ENCODE measurements around the gene GPX5. TPM values are rescaled to one million over a fixed set of nuclear protein-coding genes. Genes with fewer than 3 reads are reported as not detected.
"Not testable (repeated sequence)": the region's sequence is repeated elsewhere in the genome, so short reads cannot be mapped to it uniquely, and the experiment has no call there.

The GPX5 gene
- total RNA-seq, 4 donors from 2014 or later = not detected

DNA sequence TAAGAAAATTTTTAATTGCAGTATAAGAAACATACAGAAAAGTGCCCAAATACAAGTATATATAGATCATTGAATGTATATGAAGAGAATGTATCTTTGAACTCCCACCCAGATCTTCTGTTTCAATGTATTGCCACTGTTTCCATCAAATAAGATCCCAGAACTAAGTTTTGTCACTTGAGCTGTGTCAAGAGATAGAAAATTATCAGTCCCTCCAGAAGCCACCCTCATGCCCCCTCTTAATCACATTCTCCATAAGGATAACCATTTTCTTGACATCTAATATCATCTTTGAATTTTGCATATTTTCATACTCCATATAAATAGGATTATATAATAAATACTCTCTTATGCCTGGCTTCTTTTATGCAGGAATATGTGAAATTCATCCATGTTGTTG is 20.3 kb downstream of the GPX5 start:
- no peak for DNase-seq (ENCODE audit: extremely low spot score)
- intact Hi-C loops (cut with DNase I) = no loop called here

DNA sequence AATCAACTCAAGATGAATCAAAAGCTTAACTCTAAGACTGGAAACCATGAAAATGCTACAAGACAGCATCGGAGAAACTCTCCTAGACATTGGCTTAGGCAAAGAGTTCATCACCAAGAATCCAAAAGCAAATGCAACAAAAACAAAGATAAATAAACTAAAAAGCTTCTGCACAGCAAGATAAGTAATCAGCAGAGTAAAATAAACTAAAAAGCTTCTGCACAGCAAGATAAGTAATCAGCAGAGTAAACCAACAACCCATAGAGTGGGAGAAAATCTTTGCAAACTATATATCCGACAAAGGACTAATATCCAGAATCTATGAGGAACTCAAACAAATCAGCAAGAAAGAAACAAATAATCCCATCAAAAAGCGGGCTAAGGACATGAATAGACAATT is 21.3 kb downstream of the GPX5 start:
- H3K27ac ChIP-seq (replicated peaks in 1 of 4); H3K9me3 ChIP-seq; H3K4me3 ChIP-seq; H3K36me3 ChIP-seq; DNase-seq (ENCODE audit: extremely low spot score); H3K4me1 ChIP-seq; intact Hi-C loops (cut with DNase I): not testable (repeated sequence)
- WGBS = 76% methylated on average over 3 of the region's 3 CpGs
- H3K27me3 ChIP-seq = peaks cover 0 to 45% (median 0%) of the 10 kb centered on the region in 4 donors

More for the DNA sequence above, 20.3 kb downstream of the GPX5 start:
- TF ChIP-seq, protein P1, sequence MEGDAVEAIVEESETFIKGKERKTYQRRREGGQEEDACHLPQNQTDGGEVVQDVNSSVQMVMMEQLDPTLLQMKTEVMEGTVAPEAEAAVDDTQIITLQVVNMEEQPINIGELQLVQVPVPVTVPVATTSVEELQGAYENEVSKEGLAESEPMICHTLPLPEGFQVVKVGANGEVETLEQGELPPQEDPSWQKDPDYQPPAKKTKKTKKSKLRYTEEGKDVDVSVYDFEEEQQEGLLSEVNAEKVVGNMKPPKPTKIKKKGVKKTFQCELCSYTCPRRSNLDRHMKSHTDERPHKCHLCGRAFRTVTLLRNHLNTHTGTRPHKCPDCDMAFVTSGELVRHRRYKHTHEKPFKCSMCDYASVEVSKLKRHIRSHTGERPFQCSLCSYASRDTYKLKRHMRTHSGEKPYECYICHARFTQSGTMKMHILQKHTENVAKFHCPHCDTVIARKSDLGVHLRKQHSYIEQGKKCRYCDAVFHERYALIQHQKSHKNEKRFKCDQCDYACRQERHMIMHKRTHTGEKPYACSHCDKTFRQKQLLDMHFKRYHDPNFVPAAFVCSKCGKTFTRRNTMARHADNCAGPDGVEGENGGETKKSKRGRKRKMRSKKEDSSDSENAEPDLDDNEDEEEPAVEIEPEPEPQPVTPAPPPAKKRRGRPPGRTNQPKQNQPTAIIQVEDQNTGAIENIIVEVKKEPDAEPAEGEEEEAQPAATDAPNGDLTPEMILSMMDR (IDR thresholded peaks at IDR 0.05) = no peak
- TF ChIP-seq EP300 (IDR thresholded peaks at IDR 0.05) (no peak), POLR2AphosphoS5 (IDR thresholded peaks at IDR 0.05) (no peak), POLR2A (IDR thresholded peaks at IDR 0.05; ENCODE audit: low read depth) (no peak)
- peaks cover 0 to 6% (median 1%) of the 10 kb centered on the region in 4 donors for H3K4me1 ChIP-seq
- no peaks in the 10 kb centered on the region for H3K36me3 ChIP-seq
- H3K9me3 ChIP-seq = peaks cover 0 to 5% (median 2%) of the 10 kb centered on the region in 4 donors
- H3K27me3 ChIP-seq = peaks cover 0 to 54% (median 0%) of the 10 kb centered on the region in 4 donors
- H3K27ac ChIP-seq (replicated peaks in 1 of 4) = no peak overlapping the region
- H3K4me3 ChIP-seq = no peak overlapping the region

DNA sequence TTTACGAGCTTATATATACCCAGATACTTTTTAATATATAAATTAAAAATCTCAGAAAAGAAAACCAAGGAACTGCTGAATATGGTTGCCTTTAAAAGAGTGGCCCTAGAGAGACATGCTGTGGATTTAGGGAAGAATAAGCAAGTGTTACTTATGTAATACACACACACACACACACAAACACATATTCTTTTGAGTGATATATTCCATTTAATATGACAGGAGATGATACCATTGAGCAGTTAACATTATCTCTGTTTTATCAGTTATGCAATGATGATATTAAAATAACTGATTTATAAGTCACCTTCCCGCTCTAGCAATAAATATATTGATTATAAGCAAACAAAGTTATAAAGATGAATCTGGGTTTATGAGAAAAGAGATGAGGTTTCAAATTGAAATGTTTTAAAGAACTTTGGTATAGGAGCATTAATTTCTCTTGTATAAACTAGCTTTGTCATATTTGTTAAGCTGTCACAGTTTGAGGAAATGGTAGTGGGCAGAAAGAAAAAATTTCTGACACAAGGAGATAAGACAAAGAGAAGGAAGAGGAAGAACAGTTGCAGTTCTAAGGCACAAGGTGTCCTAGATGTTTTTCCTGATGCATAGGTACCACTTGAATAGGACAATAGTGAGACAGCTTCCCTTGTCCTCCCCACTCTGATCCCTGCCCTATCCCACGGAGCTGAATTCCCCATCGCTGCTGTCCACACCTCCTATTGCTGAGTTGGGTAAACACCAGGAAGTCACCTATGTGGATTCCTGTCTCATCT is 26.4 kb downstream of the GPX5 start:
- Histone ChIP-seq H3K36me3 (no peaks in the 10 kb centered on the region), H3K4me3 (no peak overlapping the region), H3K27ac (replicated peaks in 1 of 4) (no peak overlapping the region), H3K27me3 (peaks cover 0 to 56% (median 0%) of the 10 kb centered on the region in 4 donors), H3K9me3 (peaks cover 0 to 5% (median 0%) of the 10 kb centered on the region in 4 donors), H3K4me1 (no peaks in the 10 kb centered on the region)
- 68% methylated on average over 4 of the region's 4 CpGs for WGBS
- DNase-seq (ENCODE audit: extremely low spot score) = no peak
- TF ChIP-seq, protein P1 (IDR thresholded peaks at IDR 0.05) = no peak
- TF ChIP-seq POLR2A (IDR thresholded peaks at IDR 0.05; ENCODE audit: low read depth) (no peak), EP300 (IDR thresholded peaks at IDR 0.05) (no peak), POLR2AphosphoS5 (IDR thresholded peaks at IDR 0.05) (no peak)
- intact Hi-C loops (cut with DNase I) = no loop called here

DNA sequence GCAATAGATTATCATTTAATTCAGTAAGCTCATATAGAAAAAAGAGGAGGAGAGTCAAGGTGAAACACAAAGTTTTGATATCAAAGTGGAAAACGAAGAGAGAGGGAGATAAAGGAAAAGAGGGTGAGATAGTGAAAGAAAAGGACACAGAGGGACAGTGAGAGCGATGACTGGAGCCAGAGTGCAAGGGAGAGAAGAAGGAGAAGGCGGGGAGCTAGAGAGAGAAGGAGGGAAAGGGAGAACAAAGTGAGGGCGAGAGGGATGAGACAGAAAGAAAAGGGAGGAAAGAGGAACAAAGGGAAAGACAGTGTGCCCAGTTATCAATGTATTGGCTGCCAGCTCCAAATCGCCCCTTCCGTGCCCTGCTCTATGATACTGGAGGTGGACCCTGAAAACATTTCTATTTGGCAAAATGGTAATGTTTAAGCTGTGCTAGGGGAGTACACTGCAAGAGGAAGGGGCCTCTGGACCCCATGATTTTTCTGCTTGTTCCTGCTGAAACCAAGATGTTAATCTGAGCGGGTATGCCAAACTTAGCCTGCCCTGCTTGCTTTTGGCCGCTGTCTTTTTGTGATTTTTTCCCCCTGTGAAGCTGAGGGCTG is 27.8 kb downstream of the GPX5 start:
- Histone ChIP-seq H3K27ac (replicated peaks in 1 of 4) (no peak overlapping the region), H3K4me3 (no peak overlapping the region), H3K9me3 (no peaks in the 10 kb centered on the region), H3K4me1 (no peaks in the 10 kb centered on the region), H3K36me3 (no peaks in the 10 kb centered on the region), H3K27me3 (peaks cover 0 to 57% (median 0%) of the 10 kb centered on the region in 4 donors)
- WGBS = 52% methylated on average over 8 of the region's 8 CpGs
- DNase-seq (ENCODE audit: extremely low spot score) = no peak
- TF ChIP-seq, protein P1 (IDR thresholded peaks at IDR 0.05) = no peak
- TF ChIP-seq POLR2A (IDR thresholded peaks at IDR 0.05; ENCODE audit: low read depth) (no peak), POLR2AphosphoS5 (IDR thresholded peaks at IDR 0.05) (no peak), EP300 (IDR thresholded peaks at IDR 0.05) (no peak)
- intact Hi-C loops (cut with DNase I) = no loop called here

DNA sequence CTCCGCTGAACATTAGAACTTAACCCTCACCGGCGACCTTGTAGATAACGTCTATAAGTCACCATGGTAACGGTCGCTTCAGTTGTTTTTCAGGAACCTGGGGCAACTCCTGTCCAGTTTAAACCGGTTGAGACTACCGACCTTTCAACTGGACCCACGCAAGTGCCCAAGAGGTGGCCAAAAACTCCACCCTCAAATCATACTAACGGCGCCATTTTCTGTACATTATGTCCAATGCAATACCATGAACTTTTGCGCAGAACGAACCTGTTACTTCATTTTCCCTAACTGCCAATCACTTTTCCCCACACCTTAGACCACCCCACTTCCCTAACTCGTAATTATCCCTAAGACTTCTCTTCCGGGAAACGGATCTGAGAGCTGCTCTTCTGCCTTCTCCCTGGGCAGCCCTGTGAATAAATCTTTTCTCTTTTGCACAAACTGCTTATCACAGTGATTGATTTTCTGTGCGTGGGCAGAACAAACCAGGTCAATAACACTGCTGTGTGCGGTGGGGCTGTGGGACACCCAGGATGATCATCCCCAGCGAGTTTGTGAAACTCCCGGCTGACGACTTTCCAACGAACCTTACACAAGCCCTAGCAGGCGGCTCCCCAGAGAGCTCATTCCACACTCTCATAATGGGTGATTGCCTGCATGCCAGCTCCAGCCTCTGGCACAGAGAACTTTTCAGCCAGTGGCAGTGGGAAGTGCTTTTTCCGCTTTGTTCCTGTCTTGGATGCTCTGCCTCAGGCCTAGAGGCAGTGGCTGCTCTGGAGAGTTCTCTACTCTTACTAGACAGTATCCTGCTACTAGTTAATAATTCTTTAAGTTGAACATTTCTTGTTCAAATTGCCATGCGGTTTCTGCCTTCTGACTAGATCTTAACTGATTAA is 28.6 kb downstream of the GPX5 start:
- Histone ChIP-seq H3K36me3 (no peaks in the 10 kb centered on the region), H3K27me3 (peaks cover 0 to 64% (median 0%) of the 10 kb centered on the region in 4 donors), H3K27ac (replicated peaks in 1 of 4) (no peak overlapping the region), H3K9me3 (no peaks in the 10 kb centered on the region), H3K4me3 (no peak overlapping the region), H3K4me1 (no peaks in the 10 kb centered on the region)
- TF ChIP-seq, protein P1 (IDR thresholded peaks at IDR 0.05) = no peak
- TF ChIP-seq POLR2A (IDR thresholded peaks at IDR 0.05; ENCODE audit: low read depth) = no peak
- 25% methylated on average over 24 of the region's 25 CpGs for WGBS
- no peak for DNase-seq (ENCODE audit: extremely low spot score)
- intact Hi-C loops (cut with DNase I) = no loop called here

Measured in esophagus muscularis mucosa (tissue), 4 donors.